Activated T-cell treated with anti-CD3 and anti-CD28 coated beads, Interleukin-2, amount 50 U/mL, for 48 hours (primary cell): ENCODE data around the gene SKIC3.

Experiments used
- DNase-seq, 2 experiments: peaks; one replicate each; pipeline ENCODE4 v3.0.0-alpha.2; 2020

SKIC3 gene

DNA sequence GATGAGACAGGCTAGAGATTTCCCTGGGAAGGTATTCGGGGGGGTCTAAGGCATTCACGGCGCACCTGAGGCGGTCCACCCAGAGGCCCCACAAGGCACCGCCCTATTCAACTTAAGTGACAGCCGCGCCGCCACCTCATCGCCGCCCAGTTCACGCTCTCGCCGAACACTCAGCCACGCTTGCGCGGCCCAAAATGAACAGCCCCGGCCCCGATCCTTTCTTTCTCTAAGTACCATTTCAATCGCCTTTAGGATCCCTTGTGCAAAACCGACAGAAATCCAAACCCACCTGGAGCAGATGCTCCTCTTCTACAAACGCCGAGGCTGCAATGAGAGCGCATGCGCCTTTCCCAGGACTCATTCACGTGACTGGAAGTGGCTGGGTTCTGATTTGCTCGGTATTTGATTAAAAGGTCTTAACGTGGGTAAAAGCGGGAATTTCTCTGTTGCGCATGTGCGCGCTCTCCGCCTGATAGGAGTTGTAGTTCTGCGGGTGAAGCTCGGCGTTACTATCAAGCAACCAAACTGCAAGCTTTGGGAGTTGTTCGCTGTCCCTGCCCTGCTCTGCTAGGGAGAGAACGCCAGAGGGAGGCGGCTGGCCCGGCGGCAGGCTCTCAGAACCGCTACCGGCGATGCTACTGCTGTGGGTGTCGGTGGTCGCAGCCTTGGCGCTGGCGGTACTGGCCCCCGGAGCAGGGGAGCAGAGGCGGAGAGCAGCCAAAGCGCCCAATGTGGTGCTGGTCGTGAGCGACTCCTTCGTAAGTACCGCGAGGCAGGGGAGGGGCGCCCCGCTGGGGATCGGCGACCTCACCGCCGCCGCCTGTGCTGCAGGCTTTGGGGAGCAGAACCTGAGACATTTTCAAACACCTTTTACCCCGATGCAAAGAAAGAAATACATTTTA is at the start of gene SKIC3, which contains the start of gene ARSK:
TSS of gene SKIC3 (minus strand) at position 331 of the 902 bp plus-strand sequence. CDS start 7,827 bp downstream, outside the sequence.
TSS of gene ARSK (plus strand) at position 455 of the 902 bp plus-strand sequence. CDS start at position 633, 178 bp downstream.
- DNase-seq, result peak; percentile 91 to 93

GRCh38 chr5:95600557-95600956 is 45.8 kb upstream of the SKIC3 start:
- DNase-seq, result no peak

DNA sequence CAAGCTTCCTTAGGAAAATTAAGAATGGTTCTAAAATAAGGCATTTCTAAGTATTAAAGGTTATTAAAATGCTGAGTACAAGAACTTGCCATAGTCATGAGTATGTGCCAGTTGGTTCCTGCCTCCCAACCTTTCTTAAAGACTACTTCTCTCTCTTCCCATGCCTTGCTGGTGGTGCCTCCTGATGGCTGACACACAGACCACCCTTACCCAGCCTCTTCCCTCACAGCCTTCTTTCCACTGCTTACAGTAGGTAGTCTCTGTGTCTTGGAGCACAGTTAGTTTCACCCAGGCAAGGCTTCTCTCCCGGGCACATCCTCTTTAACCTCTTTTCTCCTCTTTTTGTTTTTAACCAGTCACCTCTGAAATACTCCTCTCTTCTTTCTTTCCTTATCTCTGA is 44.5 kb upstream of the SKIC3 start:
- no peak for DNase-seq

DNA sequence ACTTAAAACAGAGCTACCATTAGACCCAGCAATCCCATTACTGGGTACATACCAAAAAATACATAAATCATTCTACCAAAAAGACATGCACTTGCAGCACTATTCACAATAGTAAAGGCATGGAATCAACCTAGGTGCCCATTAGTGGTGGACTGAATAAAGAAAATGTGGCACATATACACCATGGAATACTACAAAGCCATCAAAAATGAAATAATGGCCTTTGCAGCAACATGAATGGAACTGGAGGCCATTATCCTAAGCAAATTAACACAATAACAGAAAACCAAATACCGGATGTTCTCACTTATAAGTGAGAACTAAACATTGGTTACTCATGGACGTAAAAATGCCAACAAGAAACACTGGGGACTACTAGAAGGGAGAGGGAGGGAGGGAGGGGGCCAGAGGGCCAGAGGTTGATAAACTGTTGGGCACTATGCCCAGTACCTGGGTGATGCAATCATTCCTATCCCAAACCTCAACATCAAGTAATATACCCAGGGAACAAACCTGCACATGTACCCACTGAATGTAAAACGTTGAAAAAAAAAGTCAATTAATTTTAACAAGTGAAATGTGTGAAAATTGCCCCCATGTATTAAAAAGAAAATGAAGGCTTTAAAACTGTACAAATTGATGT is 40.6 kb upstream of the SKIC3 start:
- DNase-seq, result no peak

- no peak for DNase-seq
Measured at GRCh38 chr5:95591490-95591901, 36.7 kb upstream of the SKIC3 start.

DNA sequence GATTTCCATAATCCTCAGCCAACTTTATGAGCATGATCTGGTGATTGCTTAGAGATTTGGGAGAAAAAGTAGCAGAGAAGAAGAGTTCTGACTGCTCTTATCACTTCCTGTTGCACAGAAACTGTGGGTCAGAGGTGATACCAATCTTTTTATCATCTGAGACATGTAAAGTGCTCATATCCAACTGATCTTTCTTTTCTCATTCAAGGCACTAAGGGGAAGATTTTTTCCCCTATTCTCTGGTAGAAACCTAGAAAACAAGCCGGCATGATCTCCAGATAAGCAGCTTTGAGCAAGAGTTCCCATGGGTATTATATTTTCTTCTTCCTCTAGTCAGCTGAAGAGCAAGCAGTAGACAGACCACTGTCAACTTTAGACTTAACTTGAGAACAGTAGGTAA is 36.1 kb upstream of the SKIC3 start:
- DNase-seq, result no peak

DNA sequence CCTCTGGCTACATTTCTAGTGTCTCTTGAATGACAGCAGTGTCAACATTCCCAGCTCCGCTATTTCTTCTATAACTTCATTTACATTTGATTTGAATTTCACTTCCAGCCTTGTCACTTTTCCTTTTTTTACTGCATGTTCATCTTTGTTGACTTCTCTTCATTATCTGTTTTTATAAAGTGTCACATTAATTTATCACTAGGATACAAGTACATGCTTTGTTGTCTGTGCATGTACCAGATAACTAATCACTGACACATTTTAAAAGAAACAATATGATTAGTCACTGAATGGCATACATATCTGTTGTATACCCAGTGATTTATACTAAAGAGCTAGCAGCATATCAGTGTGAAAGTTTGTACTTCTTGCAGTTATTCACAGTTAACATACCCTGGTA is 29.2 kb upstream of the SKIC3 start:
- no peak for DNase-seq

DNA sequence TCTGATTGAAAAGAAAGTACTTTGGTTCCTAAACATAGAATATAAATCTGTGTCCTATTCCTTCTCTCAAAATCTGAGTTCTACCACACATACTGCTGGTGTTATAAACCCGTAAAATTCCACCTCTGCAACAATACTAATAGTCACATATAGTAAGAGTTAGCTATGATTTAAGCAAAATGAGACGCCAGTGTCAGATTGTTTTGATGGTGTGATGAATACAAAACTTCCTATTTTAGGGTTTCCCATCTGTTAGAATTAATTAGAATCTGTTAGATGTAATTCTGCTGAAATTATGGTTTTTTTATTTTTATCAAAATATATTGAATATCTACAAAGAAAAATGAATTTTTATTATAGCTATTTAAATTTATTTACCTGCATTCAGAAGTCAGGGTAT is 26.8 kb upstream of the SKIC3 start:
- no peak for DNase-seq

DNA sequence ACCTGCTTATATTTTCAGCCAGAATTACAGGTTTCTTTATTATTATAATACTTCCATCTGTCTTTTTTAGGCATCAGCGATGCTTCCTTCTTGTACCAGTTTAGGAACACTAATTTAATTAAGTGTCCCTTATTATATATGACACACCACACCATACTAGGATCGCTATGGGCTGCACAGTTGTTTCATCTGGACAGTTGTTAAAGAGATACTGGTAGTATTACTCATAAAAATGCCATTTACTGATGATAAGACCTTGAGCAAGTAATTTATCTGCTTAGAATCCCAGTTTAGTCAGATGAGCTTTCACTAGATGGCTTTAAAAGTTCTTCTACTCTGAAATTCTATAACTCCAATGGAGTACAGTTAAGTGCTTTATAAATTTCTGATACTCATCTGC is 17.2 kb upstream of the SKIC3 start:
- no peak for DNase-seq

DNA sequence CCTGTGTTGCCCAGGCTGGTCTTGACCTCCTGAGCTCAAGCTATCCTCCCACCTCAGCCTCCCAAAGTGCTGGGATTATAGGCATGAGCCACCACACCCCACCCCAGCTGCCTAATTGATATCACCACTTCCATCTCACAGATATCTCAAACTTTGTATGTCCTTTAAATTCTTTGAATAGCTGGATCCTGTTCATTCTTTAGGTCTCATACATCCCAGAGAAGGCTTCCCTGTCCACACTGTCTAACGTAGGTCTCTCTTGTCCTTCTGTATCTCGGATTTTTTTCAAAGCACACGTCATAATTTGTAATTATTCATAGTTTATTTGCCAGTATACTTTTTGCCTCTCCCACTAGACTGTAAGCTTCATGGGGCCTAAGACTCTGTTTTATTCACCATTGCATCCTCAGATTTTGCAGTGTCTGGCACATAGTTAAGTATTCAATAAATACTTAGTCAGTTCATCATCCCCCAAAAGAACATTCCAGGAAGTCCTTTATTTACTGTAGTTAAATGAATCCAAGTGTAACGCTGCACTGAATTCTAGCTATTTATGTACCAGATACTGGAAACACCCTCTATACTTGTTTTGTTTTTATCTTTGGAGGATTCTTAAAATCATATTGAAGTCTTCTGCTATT is 10.6 kb upstream of the SKIC3 start:
- DNase-seq, result no peak

- no peak for DNase-seq
Measured at GRCh38 chr5:95564450-95564849, 9.7 kb upstream of the SKIC3 start.

- no peak for DNase-seq
Measured at GRCh38 chr5:95563367-95563766, 8.6 kb upstream of the SKIC3 start.

DNA sequence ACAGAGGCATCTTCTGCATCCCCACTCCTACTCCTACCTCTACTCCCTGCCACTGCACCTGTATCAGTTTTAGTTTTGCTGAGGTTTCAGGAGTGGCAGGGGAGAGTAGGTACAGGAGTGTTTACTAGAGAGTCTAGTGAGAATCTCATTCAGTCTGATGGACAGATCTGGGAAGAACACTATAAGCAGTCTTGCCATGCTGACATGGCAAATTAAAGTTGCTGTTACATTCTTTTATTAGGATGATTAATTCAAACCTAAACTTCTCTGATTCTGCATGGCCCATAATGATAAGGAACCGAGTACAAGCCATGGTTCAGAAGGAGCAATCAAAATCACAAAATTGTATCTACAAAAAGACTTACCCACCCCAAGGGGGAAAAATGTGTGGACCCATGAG is 7.5 kb upstream of the SKIC3 start:
- no peak for DNase-seq

- no peak for DNase-seq
Measured at GRCh38 chr5:95557841-95558240, 3.1 kb upstream of the SKIC3 start.

- DNase-seq, result no peak
Measured at GRCh38 chr5:95555553-95555952, 776 bp upstream of the SKIC3 start.

DNA sequence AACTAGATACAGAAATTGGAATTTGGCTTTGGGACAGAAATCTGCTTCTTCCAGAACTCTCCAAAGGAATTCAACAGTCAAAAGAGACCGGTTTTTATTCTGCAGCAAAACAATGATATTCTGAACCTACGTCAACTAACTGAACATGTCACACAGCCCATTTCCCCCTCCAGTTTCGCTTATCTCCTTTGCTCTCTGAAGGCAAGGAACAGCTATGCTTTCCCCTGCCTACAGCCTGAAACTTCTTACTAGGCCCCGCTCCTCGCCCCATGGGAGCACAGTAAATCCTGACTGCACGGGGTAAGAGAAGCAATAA is 488 bp downstream of the SKIC3 start:
- DNase-seq, result no peak

DNA sequence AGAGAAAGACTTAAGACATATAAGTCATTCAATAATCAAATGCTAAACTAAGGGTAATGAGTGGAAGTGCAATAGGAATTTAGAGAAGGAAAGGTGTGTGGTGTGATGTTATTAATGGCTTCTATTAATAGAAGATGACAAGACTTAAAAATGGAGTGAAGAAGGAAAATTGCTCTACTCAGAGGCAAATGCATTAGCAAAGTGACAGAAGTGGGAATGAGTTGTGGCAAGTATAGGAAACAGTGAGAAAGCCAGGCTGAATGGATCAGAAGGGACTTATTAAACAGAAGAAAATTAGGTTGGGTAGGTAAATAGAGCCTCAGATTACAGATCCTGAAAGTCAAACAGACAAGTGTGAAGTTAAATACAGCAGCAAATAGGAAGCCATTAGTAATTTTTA is 5.7 kb downstream of the SKIC3 start:
- DNase-seq, result no peak

- no peak for DNase-seq
Measured at GRCh38 chr5:95543017-95543705, 11.6 kb downstream of the SKIC3 start.

- DNase-seq, result no peak
Measured at GRCh38 chr5:95537501-95537900, 17.3 kb downstream of the SKIC3 start.

DNA sequence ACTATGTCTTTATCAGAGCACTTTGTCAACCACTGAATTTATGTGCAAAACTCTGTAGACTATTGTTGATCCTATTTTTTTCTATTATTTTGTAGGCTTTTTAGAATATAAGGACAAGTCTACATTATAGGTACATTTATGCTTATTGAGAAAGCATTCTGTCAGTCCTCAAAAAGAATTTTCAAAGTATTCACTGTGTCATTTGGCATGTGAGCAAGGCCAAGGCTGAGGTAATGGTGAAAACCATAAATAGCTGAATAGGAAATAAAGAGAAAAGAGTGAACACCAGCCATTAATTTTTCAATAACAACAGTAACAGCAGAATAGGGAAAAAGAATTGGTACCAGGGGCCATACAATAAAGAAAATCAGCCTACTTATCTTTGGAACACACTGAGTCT is 21.0 kb downstream of the SKIC3 start:
- no peak for DNase-seq

GRCh38 chr5:95533106-95533505 is 21.7 kb downstream of the SKIC3 start:
- no peak for DNase-seq

- no peak for DNase-seq
Measured at GRCh38 chr5:95532415-95532814, 22.4 kb downstream of the SKIC3 start.

GRCh38 chr5:95531491-95531890 is 23.3 kb downstream of the SKIC3 start:
- DNase-seq, result no peak
